SJSA1 (cell line): Measurements from ENCODE around the gene SLC38A1. TPM values are rescaled to one million over a fixed set of nuclear protein-coding genes. Genes with fewer than 3 reads are reported as not detected.
"Not testable (repeated sequence)": the region's sequence is repeated elsewhere in the genome, so short reads cannot be mapped to it uniquely, and the experiment has no call there.

ENCODE experiments used
- DNase-seq, 2 experiments: peaks; one replicate each; pipeline ENCODE4 v3.0.0-alpha.2; 2015 to 2020; ENCODE audit warnings: low spot score in 2 of 2, low read depth in 1 of 2
- H3K27ac ChIP-seq: fragments of 250-450 bp; sonication (Bioruptor Pico); 2 replicates; pipeline ENCODE4 v1.5.1; 2020; ENCODE audit warnings: mild to moderate bottlenecking, moderate library complexity
- H3K27me3 ChIP-seq: fragments of 250-450 bp; sonication (Bioruptor Pico); replicated peaks from 2 replicates; pipeline ENCODE4 v1.5.1; 2020; ENCODE audit warnings: mild to moderate bottlenecking, moderate library complexity
- H3K36me3 ChIP-seq: fragments of 250-450 bp; sonication (Bioruptor Pico); 2 replicates; pipeline ENCODE4 v1.5.1; 2020; ENCODE audit warnings: mild to moderate bottlenecking
- H3K4me1 ChIP-seq: fragments of 250-450 bp; sonication (Bioruptor Pico); replicated peaks from 2 replicates; pipeline ENCODE4 v1.6.1; 2021; ENCODE audit warnings: mild to moderate bottlenecking
- H3K4me3 ChIP-seq: fragments of 250-450 bp; sonication (Bioruptor Pico); 2 replicates; pipeline ENCODE4 v1.5.1; 2020; ENCODE audit warnings: mild to moderate bottlenecking
- H3K9me3 ChIP-seq: fragments of 250-450 bp; sonication (Bioruptor Pico); replicated peaks from 2 replicates; pipeline ENCODE4 v1.5.1; 2020; ENCODE audit warnings: mild to moderate bottlenecking
- total RNA-seq: library from RNA; depleted of rRNA; stranded (reverse); fragments of >200 nt; shearing (Covaris generic); gene quantifications from 2 replicates; pipeline ENCODE4 v1.2.3, GENCODE V29; 2014; rRNA removed

SLC38A1 gene
- 9.7 and 15.6 TPM in 2 replicates for total RNA-seq

DNA sequence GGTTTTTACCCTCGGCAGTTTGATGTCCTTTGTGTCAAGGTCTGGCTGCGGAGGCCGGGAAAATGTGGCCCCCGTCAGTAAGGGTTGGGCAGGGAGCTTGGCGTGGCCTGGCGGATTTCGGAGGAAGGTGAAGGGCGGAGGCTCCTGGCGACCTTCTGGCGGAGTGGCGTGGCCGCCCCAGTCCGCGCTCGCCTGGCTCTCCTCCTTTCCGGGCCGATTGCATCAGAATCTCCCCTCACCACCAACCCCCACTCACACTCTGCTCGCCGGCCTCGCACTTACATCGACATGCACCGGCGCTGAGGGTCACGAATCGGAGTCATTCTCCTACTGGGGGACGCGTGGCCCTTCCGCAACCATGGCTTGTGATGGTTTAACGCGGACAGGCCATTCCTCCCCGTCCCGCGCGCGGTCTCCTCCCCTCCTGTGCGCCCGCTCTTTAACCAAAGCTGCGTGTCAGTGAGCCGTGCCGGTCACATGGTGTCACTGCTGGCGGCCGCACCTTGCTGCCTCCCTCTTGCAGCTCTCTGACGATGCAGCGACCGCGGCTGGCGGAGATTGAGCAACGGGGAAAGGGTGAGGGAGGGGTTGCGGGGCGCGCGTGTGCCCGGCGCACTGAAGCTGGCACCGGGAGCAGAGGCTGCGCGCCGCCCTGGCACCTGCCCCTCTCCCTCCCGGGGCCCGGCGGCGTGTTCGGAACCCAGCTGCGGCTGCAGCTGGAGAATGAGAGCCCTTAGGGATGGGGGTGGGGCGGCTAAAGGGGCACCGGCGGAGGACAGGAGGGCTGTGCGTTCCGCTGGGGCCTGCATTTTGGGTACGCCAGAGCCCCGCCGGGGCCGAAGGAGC, at the start of gene SLC38A1:
SLC38A1 (minus strand) TSS at position 461 of the 846 bp plus-strand sequence. CDS start 29,243 bp downstream, outside the sequence.
- DNase-seq = peak; percentile 64 to 65
- Histone ChIP-seq H3K4me1 (peaks cover 30% of the 10 kb centered on the region), H3K4me3 (peak within 1 kb of the TSS; percentile 54), H3K9me3 (no peaks in the 10 kb centered on the region; the same call in 1 of the 2 replicates), H3K27me3 (no peaks in the 10 kb centered on the region), H3K36me3 (no peaks in the 10 kb centered on the region), H3K27ac (peak within 1 kb of the TSS; percentile 16)

DNA sequence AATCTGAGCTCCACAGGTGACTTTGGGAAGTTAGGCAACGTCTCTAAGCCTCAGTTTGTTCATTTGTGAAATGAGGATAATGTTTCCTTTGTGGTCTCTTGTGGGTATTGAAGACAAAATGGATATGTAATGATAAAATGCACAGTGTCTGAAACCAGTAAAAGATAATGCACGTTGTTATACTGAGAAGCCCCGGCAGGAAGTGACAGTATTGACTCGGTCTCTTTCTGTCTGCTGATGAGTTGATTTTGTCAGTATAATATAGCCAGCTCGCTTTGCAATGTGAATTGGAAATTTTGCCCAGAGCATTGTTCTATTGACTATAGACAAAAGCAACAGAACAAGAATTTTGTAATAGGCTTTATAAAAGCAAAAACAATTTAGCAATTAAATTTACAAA, 49.2 kb upstream of the SLC38A1 start:
- Histone ChIP-seq H3K27ac (no peak overlapping the region), H3K36me3 (no peaks in the 10 kb centered on the region), H3K4me1 (no peaks in the 10 kb centered on the region), H3K27me3 (no peaks in the 10 kb centered on the region), H3K9me3 (no peaks in the 10 kb centered on the region), H3K4me3 (no peak overlapping the region)
- no peak for DNase-seq

DNA sequence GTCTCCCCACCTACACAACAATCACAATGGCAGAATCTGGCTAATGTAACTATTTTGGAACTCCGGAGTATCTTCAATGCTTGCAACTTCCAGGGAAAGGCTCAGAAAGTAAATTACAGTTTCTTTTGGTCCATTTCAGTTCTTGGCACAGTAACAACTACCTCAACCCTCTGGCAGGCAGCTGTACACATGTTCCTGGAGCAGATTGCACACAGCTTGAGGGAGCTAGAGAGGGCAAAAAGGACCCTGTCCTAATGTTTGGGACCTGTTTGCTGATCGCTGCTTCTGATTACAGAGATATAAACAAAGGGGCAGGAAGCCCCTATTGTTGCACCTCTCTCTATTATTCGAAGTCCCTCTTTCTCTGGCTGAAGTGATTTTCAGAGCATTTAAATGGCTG, 35.2 kb upstream of the SLC38A1 start:
- Histone ChIP-seq H3K4me3 (no peak overlapping the region), H3K36me3 (no peaks in the 10 kb centered on the region), H3K27ac (no peak overlapping the region), H3K27me3 (no peaks in the 10 kb centered on the region), H3K9me3 (no peaks in the 10 kb centered on the region), H3K4me1 (no peaks in the 10 kb centered on the region)
- no peak for DNase-seq

DNA sequence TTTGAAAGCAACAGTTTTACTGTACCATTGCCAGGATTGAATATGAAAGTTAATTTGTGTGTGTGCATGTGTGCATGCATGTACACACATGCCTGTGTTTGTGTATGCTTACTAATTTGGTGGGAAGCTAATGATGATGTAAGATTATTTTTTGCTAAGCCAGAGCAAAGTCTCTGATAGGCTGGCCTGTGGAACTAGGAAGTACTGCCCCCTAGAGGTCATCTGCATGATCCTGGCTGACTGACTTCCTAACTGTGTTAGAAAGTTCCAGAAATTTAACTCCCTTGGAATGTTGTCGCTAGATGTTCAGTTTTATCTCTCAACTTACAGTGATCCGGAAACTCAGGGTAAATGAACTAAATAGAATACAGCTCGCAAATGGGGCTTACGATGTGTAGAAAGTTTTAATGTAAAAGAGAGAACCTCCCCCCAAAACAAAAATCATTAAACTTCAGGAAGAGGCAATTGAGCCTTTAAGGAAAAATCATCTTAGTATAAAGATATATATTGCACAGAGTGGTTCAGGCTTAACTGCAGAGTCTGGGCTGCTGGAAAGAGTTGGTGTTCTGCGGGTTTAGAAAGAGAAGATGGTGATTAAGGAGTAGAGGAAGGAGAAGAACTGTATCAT, 34.3 kb upstream of the SLC38A1 start:
- no peak for DNase-seq
- no peaks in the 10 kb centered on the region for H3K9me3 ChIP-seq

DNA sequence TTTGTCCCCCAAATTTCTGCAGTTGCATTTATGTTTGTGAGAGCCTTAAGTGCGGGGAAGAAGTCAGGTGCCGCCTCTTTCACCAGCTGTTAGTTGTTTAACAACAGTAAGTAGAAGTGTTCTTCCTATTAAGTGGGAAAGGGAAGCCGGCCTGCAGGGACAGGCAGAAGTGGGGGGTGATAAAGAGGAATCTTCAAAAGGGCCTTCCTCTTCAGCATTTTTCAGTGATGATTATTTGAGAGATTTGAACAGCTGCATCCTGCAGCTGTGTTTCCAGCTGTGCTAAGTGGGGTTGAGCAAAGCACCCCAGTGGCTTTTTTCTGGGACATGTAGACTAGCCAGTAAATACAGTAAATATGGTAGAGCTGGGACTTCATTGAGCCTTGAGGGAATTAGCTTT, 32.1 kb upstream of the SLC38A1 start:
- Histone ChIP-seq H3K4me1 (0 out of 2 replicates have a peak, but pooled peaks cover 3% of the 10 kb centered on the region), H3K36me3 (no peaks in the 10 kb centered on the region), H3K9me3 (no peaks in the 10 kb centered on the region), H3K4me3 (no peak overlapping the region), H3K27me3 (no peaks in the 10 kb centered on the region), H3K27ac (no peak overlapping the region)
- DNase-seq = no peak

More for the DNA sequence above, 34.3 kb upstream of the SLC38A1 start:
- no peak overlapping the region for H3K4me3 ChIP-seq
- H3K36me3 ChIP-seq = no peaks in the 10 kb centered on the region
- no peak overlapping the region for H3K27ac ChIP-seq
- no peaks in the 10 kb centered on the region for H3K27me3 ChIP-seq
- H3K4me1 ChIP-seq = no peaks in the 10 kb centered on the region

DNA sequence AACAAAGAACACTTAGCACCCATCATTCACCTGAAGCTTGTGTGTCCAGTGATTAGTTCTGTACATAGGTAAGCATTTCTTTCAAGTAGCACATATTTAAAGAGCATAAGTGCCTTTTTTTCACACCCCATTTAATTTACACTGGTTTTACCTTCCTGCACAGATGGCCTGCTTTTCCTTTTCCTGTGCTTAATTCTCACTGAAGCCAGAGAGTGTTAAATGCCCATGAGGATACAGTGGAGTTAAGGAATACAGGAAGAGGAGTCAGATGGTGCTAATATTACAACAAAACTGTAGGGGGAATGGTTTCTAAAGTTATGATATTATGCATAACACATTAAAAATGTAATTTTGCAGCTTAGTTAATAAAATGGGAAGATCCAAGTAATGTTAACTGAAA, 31.0 kb upstream of the SLC38A1 start:
- H3K27ac ChIP-seq = no peak overlapping the region
- 0 out of 2 replicates have a peak, but pooled peaks cover 3% of the 10 kb centered on the region for H3K4me1 ChIP-seq
- no peak for DNase-seq
- no peaks in the 10 kb centered on the region for H3K27me3 ChIP-seq
- no peak overlapping the region for H3K4me3 ChIP-seq
- H3K36me3 ChIP-seq = no peaks in the 10 kb centered on the region
- H3K9me3 ChIP-seq = no peaks in the 10 kb centered on the region

DNA sequence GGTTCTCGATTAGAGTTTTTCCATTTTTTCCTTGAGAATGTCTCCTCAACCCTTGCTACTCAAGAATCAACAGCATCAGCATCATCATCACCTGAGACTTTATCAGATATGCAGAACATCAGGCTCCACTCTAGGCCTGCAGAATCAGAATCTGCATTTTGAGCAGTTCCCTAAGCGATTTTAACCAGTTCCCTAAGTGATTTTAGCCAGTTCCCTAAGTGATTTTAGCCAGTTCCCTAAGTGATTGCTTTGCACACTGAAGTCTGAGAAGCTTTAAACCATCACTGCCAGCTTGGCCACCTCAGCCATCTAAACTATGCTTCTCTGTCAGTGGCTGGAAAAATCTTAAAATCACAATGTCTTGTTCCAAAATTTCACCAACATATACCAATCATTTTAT, 29.4 kb upstream of the SLC38A1 start:
- Histone ChIP-seq H3K4me3 (no peak overlapping the region), H3K27ac (no peak overlapping the region), H3K4me1 (0 out of 2 replicates have a peak, but pooled peaks cover 3% of the 10 kb centered on the region), H3K9me3 (no peaks in the 10 kb centered on the region), H3K36me3 (no peaks in the 10 kb centered on the region), H3K27me3 (no peaks in the 10 kb centered on the region)
- DNase-seq = no peak

DNA sequence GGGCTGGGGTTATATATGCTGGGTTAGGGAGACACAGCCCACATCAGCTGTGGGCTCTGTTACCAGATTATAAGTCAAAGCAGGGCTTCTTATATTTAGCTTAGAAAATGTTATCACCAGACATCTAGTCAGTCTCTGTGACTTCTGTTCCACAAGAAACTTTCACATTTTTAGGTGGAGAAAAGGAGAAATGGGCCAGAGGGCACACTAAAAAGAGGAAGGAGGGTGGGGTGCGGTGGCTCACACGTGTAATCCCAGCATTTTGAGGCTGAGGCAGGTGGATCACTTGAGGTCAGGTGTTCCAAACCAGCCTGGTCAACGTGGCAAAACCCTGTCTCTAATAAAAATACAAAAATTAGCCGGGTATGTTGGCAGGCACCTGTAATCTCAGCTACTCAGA, 28.0 kb upstream of the SLC38A1 start:
- DNase-seq = no peak
- H3K36me3 ChIP-seq = no peaks in the 10 kb centered on the region
- no peaks in the 10 kb centered on the region for H3K9me3 ChIP-seq
- no peaks in the 10 kb centered on the region for H3K27me3 ChIP-seq
- 0 out of 2 replicates have a peak, but pooled peaks cover 3% of the 10 kb centered on the region for H3K4me1 ChIP-seq
- H3K27ac ChIP-seq = no peak overlapping the region
- no peak overlapping the region for H3K4me3 ChIP-seq

DNA sequence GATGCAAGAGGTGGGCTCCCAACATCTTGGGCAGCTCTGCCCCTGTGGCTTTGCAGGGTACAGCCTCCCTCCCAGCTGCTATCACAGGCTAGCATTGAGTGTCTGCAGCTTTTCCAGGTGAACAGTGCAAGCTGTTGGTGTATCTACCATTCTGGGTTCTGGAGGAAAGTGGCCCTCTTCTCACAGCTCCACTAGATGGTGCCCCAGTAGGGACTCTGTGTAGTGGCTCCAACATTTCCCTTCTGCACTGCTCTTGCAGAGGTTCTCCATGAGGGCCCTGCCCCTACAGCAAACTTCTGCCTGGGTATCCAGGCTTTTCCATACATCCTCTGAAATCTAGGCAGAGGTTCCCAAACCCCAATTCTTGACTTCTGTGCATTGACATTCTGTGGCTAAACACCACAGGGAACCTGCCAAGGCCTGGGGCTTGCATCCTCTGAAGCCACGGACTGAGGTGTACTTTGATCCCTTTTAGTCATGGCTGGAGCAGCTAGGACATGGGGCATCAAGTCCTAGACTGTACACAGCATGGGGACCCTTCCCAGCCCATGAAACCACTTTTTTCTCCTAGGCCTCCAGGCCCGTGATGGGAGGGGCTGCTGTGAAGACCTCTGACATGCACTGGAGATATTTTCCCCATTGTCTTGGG, 24.0 kb upstream of the SLC38A1 start:
- no peaks in the 10 kb centered on the region for H3K9me3 ChIP-seq
- H3K27ac ChIP-seq = no peak overlapping the region
- no peak overlapping the region for H3K4me3 ChIP-seq
- H3K4me1 ChIP-seq = 0 out of 2 replicates have a peak, but pooled peaks cover 3% of the 10 kb centered on the region
- no peak for DNase-seq
- no peaks in the 10 kb centered on the region for H3K27me3 ChIP-seq
- H3K36me3 ChIP-seq = no peaks in the 10 kb centered on the region

DNA sequence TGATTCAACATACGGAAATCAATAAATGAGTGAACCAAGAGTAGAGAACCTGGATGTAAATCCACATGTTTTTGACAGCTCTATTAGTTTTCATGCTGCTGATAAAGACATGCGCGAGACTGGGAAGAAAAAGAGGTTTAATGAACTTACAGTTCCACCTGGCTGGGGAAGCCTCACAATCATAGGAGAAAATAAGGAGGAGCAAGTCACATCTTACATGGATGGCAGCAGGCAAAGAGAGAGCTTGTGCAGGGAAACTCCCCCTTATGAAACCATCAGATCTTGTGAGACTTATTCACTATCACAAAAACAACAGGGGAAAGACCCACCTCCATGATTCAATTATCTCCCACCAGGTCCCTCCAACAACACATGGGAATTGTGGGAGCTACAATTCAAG, 23.1 kb upstream of the SLC38A1 start:
- H3K4me3 ChIP-seq = not testable (repeated sequence)

DNA sequence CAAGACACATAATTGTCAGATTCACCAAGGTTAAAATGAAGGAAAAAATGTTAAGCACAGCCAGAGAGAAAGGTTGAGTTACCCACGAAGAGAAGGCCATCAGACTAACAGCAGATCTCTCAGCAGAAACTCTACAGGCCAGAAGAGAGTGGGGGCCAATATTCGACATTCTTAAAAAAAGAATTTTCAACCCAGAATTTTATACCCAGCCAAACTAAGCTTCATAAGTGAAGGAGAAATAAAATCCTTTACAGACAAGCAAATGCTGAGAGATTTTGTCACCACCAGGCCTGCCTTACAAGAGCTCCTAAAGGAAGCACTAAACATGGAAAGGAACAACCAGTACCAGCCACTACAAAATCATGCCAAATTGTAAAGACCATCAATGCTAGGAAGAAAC, 16.3 kb upstream of the SLC38A1 start:
- H3K4me1 ChIP-seq, H3K27ac ChIP-seq, H3K36me3 ChIP-seq, H3K27me3 ChIP-seq, H3K4me3 ChIP-seq, DNase-seq: not testable (repeated sequence)
- peaks cover 11% of the 10 kb centered on the region; the same call in 1 of the 2 replicates for H3K9me3 ChIP-seq

More for the DNA sequence above, 23.1 kb upstream of the SLC38A1 start:
- H3K36me3 ChIP-seq, H3K27me3 ChIP-seq, DNase-seq, H3K27ac ChIP-seq, H3K9me3 ChIP-seq, H3K4me1 ChIP-seq: not testable (repeated sequence)

DNA sequence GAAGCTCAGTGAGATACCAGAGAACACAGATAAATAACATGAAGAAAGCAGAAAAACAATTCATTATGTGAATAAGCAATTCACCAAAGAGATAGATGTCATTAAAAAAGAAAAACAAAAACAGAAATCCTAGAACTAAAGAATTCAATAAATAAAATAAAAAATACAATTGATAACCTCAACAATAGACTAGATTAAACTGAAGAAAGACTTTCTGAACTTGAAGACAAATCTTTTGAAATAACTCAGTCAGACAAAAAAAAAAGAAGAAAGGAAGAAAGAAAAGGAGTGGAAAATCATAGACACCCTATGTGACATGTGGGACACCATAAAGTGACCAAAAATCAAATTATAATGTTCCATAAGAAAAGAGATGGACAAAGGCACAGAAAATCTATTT, 14.0 kb upstream of the SLC38A1 start:
- Histone ChIP-seq H3K4me3 (no peak overlapping the region), H3K4me1 (no peaks in the 10 kb centered on the region), H3K9me3 (peaks cover 11% of the 10 kb centered on the region; the same call in 1 of the 2 replicates), H3K36me3 (no peaks in the 10 kb centered on the region), H3K27me3 (no peaks in the 10 kb centered on the region), H3K27ac (no peak overlapping the region)
- no peak for DNase-seq

DNA sequence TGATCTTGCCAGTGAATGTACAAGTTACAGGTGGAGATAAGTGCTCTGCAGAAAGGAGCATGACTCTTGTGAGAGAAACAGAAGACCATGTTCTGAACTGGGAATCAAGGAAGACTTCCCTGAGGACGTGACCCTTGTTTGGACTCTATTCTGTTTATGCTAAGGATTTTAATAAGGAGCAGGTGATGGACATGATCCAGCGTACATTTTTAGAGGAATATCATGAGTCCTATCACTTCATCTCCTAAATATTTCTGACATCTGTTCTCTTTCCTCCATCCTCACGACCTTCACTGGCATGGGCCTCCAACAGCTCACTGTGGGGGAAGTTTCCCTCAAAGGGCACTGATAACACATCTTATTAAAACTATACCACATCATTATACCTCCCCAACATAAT, 7.9 kb upstream of the SLC38A1 start:
- Histone ChIP-seq H3K27me3 (no peaks in the 10 kb centered on the region), H3K36me3 (no peaks in the 10 kb centered on the region), H3K4me1 (no peaks in the 10 kb centered on the region), H3K4me3 (no peak overlapping the region), H3K9me3 (no peaks in the 10 kb centered on the region; the same call in 1 of the 2 replicates), H3K27ac (no peak overlapping the region)
- DNase-seq = no peak

DNA sequence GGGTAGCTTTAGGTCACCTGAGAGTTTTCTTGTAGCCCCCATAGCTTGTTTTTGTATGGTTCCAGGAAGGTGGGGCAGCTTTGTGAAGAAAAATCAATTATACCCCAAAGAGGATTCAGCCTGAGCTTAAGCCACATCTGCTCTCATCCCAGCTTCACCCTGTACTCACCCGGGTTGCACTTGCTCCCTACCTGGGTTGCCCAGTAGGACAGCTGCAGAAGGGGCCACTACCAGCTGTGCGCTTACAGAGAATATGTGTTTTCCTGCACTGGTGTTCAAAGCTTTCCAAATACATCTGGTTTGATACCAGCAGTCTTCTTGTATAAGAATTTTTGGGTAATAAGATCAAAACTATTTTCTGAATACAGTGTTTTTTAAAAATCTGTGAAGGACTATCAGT, 3.0 kb upstream of the SLC38A1 start:
- H3K27ac ChIP-seq = no peak overlapping the region
- no peaks in the 10 kb centered on the region for H3K36me3 ChIP-seq
- H3K4me3 ChIP-seq = no peak overlapping the region
- H3K9me3 ChIP-seq = no peaks in the 10 kb centered on the region; the same call in 1 of the 2 replicates
- no peaks in the 10 kb centered on the region for H3K27me3 ChIP-seq
- H3K4me1 ChIP-seq = peaks cover 21% of the 10 kb centered on the region
- DNase-seq = no peak
